Kasumi-1 (cell line): ENCODE data around the gene GPR35.

Experiments
- DNase-seq, 2 experiments: peaks; one replicate each; lab custom pipeline; 2025; lab: John Stamatoyannopoulos, UW

The GPR35 gene

GRCh38 chr2:240638512-240639160, 13.4 kb downstream of the GPR35 start:
- DNase-seq = no peak

- no peak for DNase-seq
Measured at GRCh38 chr2:240639566-240639965, 14.3 kb downstream of the GPR35 start.

- DNase-seq = no peak
Measured at GRCh38 chr2:240640939-240641338, 15.7 kb downstream of the GPR35 start.

- no peak for DNase-seq
Measured at GRCh38 chr2:240642061-240642805, 17.0 kb downstream of the GPR35 start.

- DNase-seq = no peak
Measured at GRCh38 chr2:240642806-240643092, 17.5 kb downstream of the GPR35 start.

GRCh38 chr2:240643093-240643810, 18.0 kb downstream of the GPR35 start:
- no peak for DNase-seq

- no peak for DNase-seq
Measured at GRCh38 chr2:240643811-240644150, 18.5 kb downstream of the GPR35 start.

- DNase-seq = no peak
Measured at GRCh38 chr2:240644171-240644651, 18.9 kb downstream of the GPR35 start.

GRCh38 chr2:240644859-240645301, 19.6 kb downstream of the GPR35 start:
- no peak for DNase-seq

GRCh38 chr2:240645346-240645745, 20.1 kb downstream of the GPR35 start:
- no peak for DNase-seq

GRCh38 chr2:240645801-240646175, 20.5 kb downstream of the GPR35 start:
- DNase-seq = no peak

GRCh38 chr2:240646176-240646899, 21.1 kb downstream of the GPR35 start:
- peak in 1 of 2 experiments; percentile 3 for DNase-seq

GRCh38 chr2:240646900-240647502, 21.7 kb downstream of the GPR35 start:
- no peak for DNase-seq

GRCh38 chr2:240647503-240648154, 22.3 kb downstream of the GPR35 start:
- no peak for DNase-seq

- DNase-seq = no peak
Measured at GRCh38 chr2:240648155-240648649, 22.9 kb downstream of the GPR35 start.

- DNase-seq = no peak
Measured at GRCh38 chr2:240648650-240649275, 23.5 kb downstream of the GPR35 start.

GRCh38 chr2:240649331-240649730, 24.1 kb downstream of the GPR35 start:
- no peak for DNase-seq

- DNase-seq = no peak
Measured at GRCh38 chr2:240650254-240650965, 25.1 kb downstream of the GPR35 start.

- no peak for DNase-seq
Measured at GRCh38 chr2:240651185-240651584, 25.9 kb downstream of the GPR35 start.
